ENCODE data around the gene SNAPC2. TPM values are rescaled to one million over a fixed set of nuclear protein-coding genes. Genes with fewer than 3 reads are reported as not detected.
"Not testable (repeated sequence)": the region's sequence is repeated elsewhere in the genome, so short reads cannot be mapped to it uniquely, and the experiment has no call there.

The SNAPC2 gene
- total RNA-seq, 4 donors from 2014 or later: 7.4 to 12.9 (median 9.4) TPM

DNA sequence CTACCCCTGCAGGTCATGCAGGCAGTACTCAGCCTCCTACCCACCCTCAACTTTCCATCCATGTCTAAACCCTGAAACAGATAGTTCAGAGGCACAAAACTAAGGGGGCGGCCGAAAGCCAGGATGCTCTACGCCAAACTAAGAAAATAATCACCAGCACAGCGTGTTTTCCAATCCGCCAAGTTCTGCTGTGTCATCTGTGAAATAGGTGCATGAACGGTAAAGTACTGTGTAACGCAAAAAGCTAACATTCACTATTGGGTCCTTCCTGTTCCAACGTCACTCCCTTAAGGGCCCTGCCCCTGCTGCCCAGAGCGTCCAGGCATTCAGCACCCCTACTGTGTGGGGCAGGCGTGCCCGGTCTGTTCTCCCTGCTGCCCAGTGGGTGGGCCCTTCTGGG lies 35.6 kb downstream of the SNAPC2 start:
- TF ChIP-seq, protein P1, sequence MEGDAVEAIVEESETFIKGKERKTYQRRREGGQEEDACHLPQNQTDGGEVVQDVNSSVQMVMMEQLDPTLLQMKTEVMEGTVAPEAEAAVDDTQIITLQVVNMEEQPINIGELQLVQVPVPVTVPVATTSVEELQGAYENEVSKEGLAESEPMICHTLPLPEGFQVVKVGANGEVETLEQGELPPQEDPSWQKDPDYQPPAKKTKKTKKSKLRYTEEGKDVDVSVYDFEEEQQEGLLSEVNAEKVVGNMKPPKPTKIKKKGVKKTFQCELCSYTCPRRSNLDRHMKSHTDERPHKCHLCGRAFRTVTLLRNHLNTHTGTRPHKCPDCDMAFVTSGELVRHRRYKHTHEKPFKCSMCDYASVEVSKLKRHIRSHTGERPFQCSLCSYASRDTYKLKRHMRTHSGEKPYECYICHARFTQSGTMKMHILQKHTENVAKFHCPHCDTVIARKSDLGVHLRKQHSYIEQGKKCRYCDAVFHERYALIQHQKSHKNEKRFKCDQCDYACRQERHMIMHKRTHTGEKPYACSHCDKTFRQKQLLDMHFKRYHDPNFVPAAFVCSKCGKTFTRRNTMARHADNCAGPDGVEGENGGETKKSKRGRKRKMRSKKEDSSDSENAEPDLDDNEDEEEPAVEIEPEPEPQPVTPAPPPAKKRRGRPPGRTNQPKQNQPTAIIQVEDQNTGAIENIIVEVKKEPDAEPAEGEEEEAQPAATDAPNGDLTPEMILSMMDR (IDR thresholded peaks at IDR 0.05): no peak
- TF ChIP-seq POLR2A (IDR thresholded peaks at IDR 0.05): no peak
- no peaks in the 10 kb centered on the region for H3K27me3 ChIP-seq
- H3K36me3 ChIP-seq: peaks cover 0 to 8% (median 0%) of the 10 kb centered on the region in 3 donors
- H3K4me3 ChIP-seq: no peak overlapping the region
- H3K27ac ChIP-seq: no peak overlapping the region
- H3K4me1 ChIP-seq: no peaks in the 10 kb centered on the region
- no peak for DNase-seq
- no peaks in the 10 kb centered on the region for H3K9me3 ChIP-seq

DNA sequence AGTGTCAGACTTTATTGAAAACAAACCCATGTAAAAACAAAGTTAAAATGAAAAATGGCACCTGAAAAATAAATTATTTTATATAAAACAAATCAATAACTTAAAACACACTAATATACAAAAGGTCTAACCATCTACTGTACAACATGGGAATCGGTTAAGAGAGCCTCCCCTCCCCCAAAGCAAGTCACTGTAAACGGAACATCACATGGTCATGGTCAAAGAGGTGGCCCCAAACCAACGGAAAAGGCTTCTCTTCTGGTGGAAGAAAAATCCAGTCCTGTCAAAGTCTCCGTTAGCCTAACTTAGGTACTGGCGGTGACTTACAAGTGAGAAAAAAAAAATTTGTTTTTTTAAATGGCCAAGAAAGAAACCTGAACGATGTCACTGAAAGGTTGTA lies 39.1 kb downstream of the SNAPC2 start:
- no peak overlapping the region for H3K4me3 ChIP-seq
- H3K27me3 ChIP-seq: no peaks in the 10 kb centered on the region
- H3K9me3 ChIP-seq: no peaks in the 10 kb centered on the region
- H3K4me1 ChIP-seq: no peaks in the 10 kb centered on the region
- no peak for TF ChIP-seq POLR2A (IDR thresholded peaks at IDR 0.05)
- TF ChIP-seq, protein P1 (IDR thresholded peaks at IDR 0.05): no peak
- H3K27ac ChIP-seq: no peak overlapping the region
- H3K36me3 ChIP-seq: peaks cover 0 to 42% (median 0%) of the 10 kb centered on the region in 3 donors
- no peak for DNase-seq

DNA sequence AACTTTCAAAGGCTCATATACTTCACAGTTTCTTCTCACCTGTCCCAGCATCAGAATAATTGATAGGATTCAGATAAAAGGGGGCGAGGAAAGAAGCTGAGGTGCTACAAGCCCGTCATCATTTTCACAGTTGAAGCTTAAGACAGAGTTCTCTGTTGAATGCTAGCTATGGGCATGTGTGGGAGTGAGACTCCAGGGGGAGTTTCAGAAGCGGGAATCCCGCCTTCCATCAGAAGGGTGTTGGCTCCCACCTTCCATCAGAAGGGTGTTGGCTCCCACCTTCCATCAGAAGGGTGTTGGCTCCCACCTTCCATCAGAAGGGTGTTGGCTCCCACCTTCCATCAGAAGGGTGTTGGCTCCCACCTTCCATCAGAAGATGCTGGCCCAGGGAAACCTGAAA lies 40.9 kb downstream of the SNAPC2 start:
- H3K9me3 ChIP-seq, H3K27me3 ChIP-seq, H3K4me1 ChIP-seq, DNase-seq, H3K4me3 ChIP-seq, H3K27ac ChIP-seq: not testable (repeated sequence)
- H3K36me3 ChIP-seq: peaks cover 0 to 58% (median 0%) of the 10 kb centered on the region in 3 donors

DNA sequence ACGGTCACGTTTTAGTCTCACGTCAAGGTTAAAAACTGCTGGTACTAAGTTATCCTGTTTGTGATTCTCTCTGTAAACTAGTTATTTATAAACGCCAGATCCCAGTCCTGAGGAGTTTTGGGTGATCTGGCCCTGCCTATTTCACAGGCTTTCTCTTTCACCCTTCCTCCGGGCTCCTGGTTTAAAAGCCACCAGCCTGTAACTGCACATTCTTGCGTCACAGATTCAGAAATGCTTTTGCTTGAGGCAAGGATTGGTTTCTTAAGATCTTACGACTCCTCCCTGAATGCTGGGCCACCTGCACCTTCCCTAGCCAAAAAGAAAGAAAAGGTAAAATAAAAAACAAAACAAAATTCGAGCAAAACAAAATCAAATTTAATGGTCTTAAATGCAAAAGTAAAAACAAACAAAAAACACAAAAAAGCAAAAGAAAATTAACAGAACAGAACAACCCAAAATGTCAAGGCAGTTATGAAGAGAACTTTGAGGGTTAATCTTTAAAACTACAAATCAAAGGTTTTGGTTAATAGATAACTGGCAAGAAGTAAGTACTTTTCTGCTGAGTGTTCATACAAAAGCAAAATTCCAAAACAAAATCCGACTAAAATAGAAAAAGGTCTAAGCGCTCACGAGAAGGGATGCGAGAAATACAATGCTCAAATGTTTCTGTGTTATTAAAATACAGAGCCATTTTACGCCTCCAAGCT lies 41.9 kb downstream of the SNAPC2 start:
- Histone ChIP-seq H3K4me3 (no peak overlapping the region), H3K27ac (no peak overlapping the region), H3K36me3 (peaks cover 0 to 68% (median 0%) of the 10 kb centered on the region in 3 donors), H3K4me1 (no peaks in the 10 kb centered on the region), H3K9me3 (no peaks in the 10 kb centered on the region), H3K27me3 (no peaks in the 10 kb centered on the region)
- no peak for DNase-seq
- no peak for TF ChIP-seq POLR2A (IDR thresholded peaks at IDR 0.05)
- TF ChIP-seq, protein P1 (IDR thresholded peaks at IDR 0.05): no peak

DNA sequence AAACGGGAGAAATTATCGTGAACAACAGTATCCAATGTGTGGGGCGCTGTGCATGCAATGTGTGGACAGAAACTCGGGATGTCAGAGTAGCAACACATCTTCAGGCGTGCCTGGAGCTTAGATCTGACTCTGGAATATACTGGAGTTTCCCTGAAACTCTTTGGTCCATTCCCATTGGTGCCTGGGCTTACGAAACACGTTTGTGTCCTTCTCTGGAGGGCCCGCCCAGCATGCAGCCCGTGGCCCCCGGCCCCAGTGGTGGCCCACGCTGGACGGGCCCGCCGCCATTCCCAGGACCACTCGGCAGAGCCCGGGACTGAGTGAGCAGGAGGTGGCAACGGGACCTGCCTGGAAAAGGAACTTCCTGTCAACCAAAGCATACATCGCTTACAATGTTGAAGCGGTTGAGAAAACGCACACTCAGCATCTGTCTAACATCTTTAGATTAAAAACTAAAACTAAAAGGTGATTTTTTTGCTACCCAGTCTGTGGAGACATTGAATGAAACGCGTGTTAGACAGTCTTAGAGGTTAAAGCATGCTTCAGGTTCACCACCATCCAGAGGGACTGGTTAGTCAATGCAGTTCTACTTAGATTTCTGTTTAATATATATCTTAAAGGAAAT lies 42.6 kb downstream of the SNAPC2 start:
- Histone ChIP-seq H3K4me3 (no peak overlapping the region), H3K27me3 (no peaks in the 10 kb centered on the region), H3K27ac (no peak overlapping the region), H3K4me1 (no peaks in the 10 kb centered on the region), H3K36me3 (peaks cover 0 to 74% (median 0%) of the 10 kb centered on the region in 3 donors), H3K9me3 (no peaks in the 10 kb centered on the region)
- no peak for TF ChIP-seq POLR2A (IDR thresholded peaks at IDR 0.05)
- TF ChIP-seq, protein P1 (IDR thresholded peaks at IDR 0.05): no peak
- no peak for DNase-seq

DNA sequence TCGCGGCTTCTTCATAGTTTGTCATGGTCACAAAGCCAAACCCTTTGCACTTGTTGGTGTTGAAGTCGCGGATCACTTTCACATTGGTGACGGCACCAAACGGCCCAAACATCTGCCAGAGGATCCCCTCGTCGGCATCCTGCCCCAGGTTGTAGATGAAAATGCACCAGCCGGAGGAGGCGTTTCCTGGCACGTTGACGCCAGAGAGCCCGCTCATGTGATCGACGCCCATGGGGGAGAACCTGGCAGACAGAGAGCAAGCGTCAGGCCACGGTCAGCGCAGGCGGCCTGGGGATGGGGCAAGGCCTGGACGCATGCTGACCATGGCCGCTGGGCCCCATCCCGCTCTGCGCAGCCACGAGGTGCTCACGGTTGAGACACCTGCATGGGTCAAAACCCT lies 43.4 kb downstream of the SNAPC2 start:
- TF ChIP-seq, protein P1 (IDR thresholded peaks at IDR 0.05): no peak
- no peak for TF ChIP-seq POLR2A (IDR thresholded peaks at IDR 0.05)
- Histone ChIP-seq H3K4me3 (no peak overlapping the region), H3K27me3 (no peaks in the 10 kb centered on the region), H3K4me1 (no peaks in the 10 kb centered on the region), H3K27ac (no peak overlapping the region), H3K36me3 (peaks cover 0 to 75% (median 0%) of the 10 kb centered on the region in 3 donors), H3K9me3 (no peaks in the 10 kb centered on the region)
- DNase-seq: no peak

Data from Peyer's patch (tissue), 4 donors.